Osteoblast (primary cell): ENCODE measurements around the gene RRN3. TPM values are rescaled to one million over a fixed set of nuclear protein-coding genes. Genes with fewer than 3 reads are reported as not detected.
"Not testable (repeated sequence)": the region's sequence is repeated elsewhere in the genome, so short reads cannot be mapped to it uniquely, and the experiment has no call there.

Source experiments
- DNase-seq: peaks from one replicate; pipeline ENCODE4 v3.0.0; 2011; ENCODE audit warnings: low spot score, mixed read lengths; ENCODE audit not compliant: insufficient read length; ENCODE audit errors: missing footprints
- H2AFZ ChIP-seq: 2 replicates; pipeline ENCODE4 v1.6.0; 2011; ENCODE audit warnings: mild to moderate bottlenecking, low read length
- H3K27ac ChIP-seq: 2 replicates; pipeline ENCODE4 v1.5.1; 2011; ENCODE audit warnings: mild to moderate bottlenecking, low read depth, low read length, moderate library complexity
- H3K27me3 ChIP-seq: 2 replicates; pipeline ENCODE4 v1.6.0; 2012; ENCODE audit warnings: mild to moderate bottlenecking, control low read depth, inconsistent platforms, low read length, moderate library complexity; ENCODE audit not compliant: insufficient read depth
- H3K36me3 ChIP-seq: 2 replicates; pipeline ENCODE4 v1.5.1; 2011; ENCODE audit warnings: mild to moderate bottlenecking, low read length, control low read depth, moderate library complexity; ENCODE audit not compliant: insufficient read depth
- H3K4me1 ChIP-seq: 2 replicates; pipeline ENCODE4 v1.5.1; 2011; ENCODE audit warnings: mild to moderate bottlenecking, low read length, control low read depth, moderate library complexity; ENCODE audit not compliant: insufficient read depth
- H3K4me2 ChIP-seq: 2 replicates; pipeline ENCODE4 v1.6.0; 2011; ENCODE audit warnings: mild to moderate bottlenecking, low read length; ENCODE audit not compliant: insufficient read depth
- H3K4me3 ChIP-seq: fragments of 200-600 bp; sonication (generic); 3 replicates; pipeline ENCODE4 v1.5.1; 2012; ENCODE audit warnings: mild to moderate bottlenecking, low read length, inconsistent platforms; ENCODE audit not compliant: insufficient read depth
- H3K79me2 ChIP-seq: 2 replicates; pipeline ENCODE4 v1.6.0; 2012; ENCODE audit warnings: mild to moderate bottlenecking, low read length, control low read depth, inconsistent platforms; ENCODE audit not compliant: insufficient read depth
- H3K9me3 ChIP-seq: 2 replicates; pipeline ENCODE4 v1.5.1; 2011; ENCODE audit warnings: low read depth, low read length, control low read depth
- H4K20me1 ChIP-seq: 2 replicates; pipeline ENCODE4 v1.6.0; 2012; ENCODE audit warnings: mild to moderate bottlenecking, low read length, control low read depth; ENCODE audit not compliant: insufficient read depth
- CTCF ChIP-seq: IDR thresholded peaks from 2 replicates; pipeline ENCODE4 v1.5.1; 2011; ENCODE audit warnings: mild to moderate bottlenecking, low read depth, low read length, moderate library complexity; ENCODE audit errors: extremely low read depth
- small RNA-seq: library from RNA; depleted of rRNA; stranded (forward); fragments of <200 nt; gene quantifications from one replicate; pipeline ENCODE3, GENCODE V24; 2012
- total RNA-seq: library from RNA; depleted of rRNA; stranded (reverse); fragments of >200 nt; gene quantifications from 2 replicates; pipeline ENCODE4 v1.2.3, GENCODE V29; 2012

The RRN3 gene
- total RNA-seq, 1 donor, result 29.3 TPM

- not testable (repeated sequence) for H3K9me3 ChIP-seq, DNase-seq, H3K27ac ChIP-seq, H2AFZ ChIP-seq, H3K27me3 ChIP-seq, H3K4me2 ChIP-seq, H3K4me3 ChIP-seq
- peaks cover 35% of the 10 kb centered on the region for H3K79me2 ChIP-seq
- H3K4me1 ChIP-seq, result peaks cover 28% of the 10 kb centered on the region
- peaks cover 69% of the 10 kb centered on the region for H3K36me3 ChIP-seq
- TF ChIP-seq CTCF, result peak; percentile 46
- peaks cover 23% of the 10 kb centered on the region for H4K20me1 ChIP-seq
These were observed 71.9 kb downstream of the RRN3 start for GRCh38 chr16:15022194-15022593.

- DNase-seq, result peak; percentile 82
- not testable (repeated sequence) for H3K4me3 ChIP-seq, H3K9me3 ChIP-seq, H2AFZ ChIP-seq, H3K27me3 ChIP-seq
- Histone ChIP-seq H3K27ac (peak overlapping the region; percentile 40), H4K20me1 (peaks cover 27% of the 10 kb centered on the region), H3K36me3 (peaks cover 68% of the 10 kb centered on the region), H3K79me2 (peaks cover 33% of the 10 kb centered on the region), H3K4me2 (peak overlapping the region; percentile 5), H3K4me1 (peaks cover 35% of the 10 kb centered on the region)
These were observed 72.6 kb downstream of the RRN3 start for GRCh38 chr16:15021429-15021828.

- DNase-seq, H2AFZ ChIP-seq, H3K9me3 ChIP-seq, H3K4me3 ChIP-seq, H4K20me1 ChIP-seq, H3K4me2 ChIP-seq, H3K27me3 ChIP-seq: not testable (repeated sequence)
- Histone ChIP-seq H3K27ac (peak overlapping the region; percentile 49), H3K79me2 (peaks cover 25% of the 10 kb centered on the region), H3K4me1 (peaks cover 46% of the 10 kb centered on the region), H3K36me3 (peaks cover 46% of the 10 kb centered on the region)
These were observed 77.0 kb downstream of the RRN3 start for GRCh38 chr16:15016951-15017580.

- Histone ChIP-seq H3K79me2 (peaks cover 20% of the 10 kb centered on the region), H3K27ac (peak overlapping the region; percentile 49), H3K4me1 (peaks cover 41% of the 10 kb centered on the region), H3K36me3 (peaks cover 47% of the 10 kb centered on the region)
- not testable (repeated sequence) for H4K20me1 ChIP-seq, H3K27me3 ChIP-seq, H2AFZ ChIP-seq, H3K4me3 ChIP-seq, H3K4me2 ChIP-seq, DNase-seq, H3K9me3 ChIP-seq
These were observed 77.7 kb downstream of the RRN3 start for GRCh38 chr16:15016354-15016753.

- H2AFZ ChIP-seq, result not testable (repeated sequence)
- peaks cover 47% of the 10 kb centered on the region for H3K36me3 ChIP-seq
- H3K79me2 ChIP-seq, result peaks cover 21% of the 10 kb centered on the region
These were observed 78.4 kb downstream of the RRN3 start for GRCh38 chr16:15015671-15016070.

GRCh38 chr16:15012941-15013340 is 81.1 kb downstream of the RRN3 start:
- H4K20me1 ChIP-seq, DNase-seq, H2AFZ ChIP-seq, H3K9me3 ChIP-seq, H3K4me3 ChIP-seq, H3K27me3 ChIP-seq, H3K4me2 ChIP-seq: not testable (repeated sequence)
- Histone ChIP-seq H3K36me3 (peaks cover 43% of the 10 kb centered on the region), H3K79me2 (peaks cover 12% of the 10 kb centered on the region), H3K27ac (peak overlapping the region; percentile 8), H3K4me1 (peaks cover 36% of the 10 kb centered on the region)

More at GRCh38 chr16:15015671-15016070, 78.4 kb downstream of the RRN3 start:
- Histone ChIP-seq H3K27ac (peak overlapping the region; percentile 49), H3K4me1 (peaks cover 36% of the 10 kb centered on the region)
- H3K9me3 ChIP-seq, H3K4me3 ChIP-seq, H3K4me2 ChIP-seq, DNase-seq, H3K27me3 ChIP-seq, H4K20me1 ChIP-seq: not testable (repeated sequence)

Small RNA genes lying within 50 kb of the gene (small RNA-seq; reads per million reads assigned to genes)
- gene MIR1972-1, result not detected

Other genes with a start within 250 kb of the RRN3 start
- 52.1 and 56.9 TPM in 2 replicates for gene NPIPA1, start 156.8 kb downstream of the RRN3 start, total RNA-seq
- gene PDXDC1, start 119.2 kb downstream of the RRN3 start, total RNA-seq, result 82.5 and 90.5 TPM in 2 replicates
- 59.7 and 75.7 TPM in 2 replicates for gene NTAN1, start 38.2 kb downstream of the RRN3 start, total RNA-seq